GM12878 (cell line): ENCODE measurements around the gene TNRC6B. TPM values are rescaled to one million over a fixed set of nuclear protein-coding genes. Genes with fewer than 3 reads are reported as not detected.

ENCODE experiments used
- ATAC-seq: fragments of 200-7000 bp; cut with Tn5 transposase; 3 replicates; pipeline ENCODE4 v1.9.1; 2020; ENCODE audit warnings: mild to moderate bottlenecking, moderate library complexity
- BruUV-seq: library from RNA; stranded (reverse); fragments of 400-500 nt; replicated peaks from 2 replicates; lab custom pipeline; 2021; lab: Mats Ljungman, UMichigan
- CTCF ChIA-PET: fragments of 300-600 bp; sonication (Branson Sonifier 250); formaldehyde crosslinking; extraction: SDS; loops from one replicate; lab custom pipeline; 2021; ENCODE audit warnings: inconsistent platforms; lab: Yijun Ruan, JAX
- POLR2A ChIA-PET: fragments of 350-600 bp; formaldehyde crosslinking; extraction: SDS; loops from one replicate; lab custom pipeline; 2021; ENCODE audit warnings: inconsistent platforms; lab: Charles Lee
- RAD21 ChIA-PET: fragments of 300-600 bp; sonication (Branson Sonifier 250); formaldehyde crosslinking; loops from one replicate; lab custom pipeline; 2023; ENCODE audit warnings: antibody characterized with exemption; ENCODE audit not compliant: unreplicated experiment; lab: Charles Lee
- SMC1A ChIA-PET: fragments of 300-600 bp; sonication (Branson Sonifier 250); formaldehyde crosslinking; loops from one replicate; lab custom pipeline; 2023; ENCODE audit not compliant: unreplicated experiment, uncharacterized antibody; lab: Charles Lee
- DNase-seq: peaks from one replicate; pipeline ENCODE4 v3.0.0-alpha.2; 2011; ENCODE audit warnings: low read depth, low spot score
- FAIRE-seq: peaks from 3 replicates; lab custom pipeline; 2011; peaks lifted over from hg19 to GRCh38; lab: Jason Lieb, UNC
- H2AFZ ChIP-seq: 2 replicates; pipeline ENCODE4 v1.6.0; 2011; ENCODE audit warnings: low read depth, low read length, control low read depth; ENCODE audit not compliant: control insufficient read depth
- H3K27ac ChIP-seq: 2 replicates; pipeline ENCODE4 v1.5.1; 2011; ENCODE audit warnings: control low read depth; ENCODE audit not compliant: control insufficient read depth, insufficient read depth
- H3K27me3 ChIP-seq, 2 experiments: replicated peaks in 1 of 2; 2 replicates each; pipeline versions ENCODE4 v1.6.0 to v1.6.1; 2011; ENCODE audit warnings: low read length in 1 of 2; ENCODE audit not compliant: control insufficient read depth in 2 of 2, insufficient read depth in 2 of 2
- H3K36me3 ChIP-seq, 2 experiments: 2 replicates each; pipeline ENCODE4 v1.5.1; 2011; ENCODE audit warnings: low read length in 1 of 2; ENCODE audit not compliant: control insufficient read depth in 2 of 2, insufficient read depth in 2 of 2
- H3K4me1 ChIP-seq: 2 replicates; pipeline ENCODE4 v1.6.1; 2011; ENCODE audit warnings: mild to moderate bottlenecking, low read length, moderate library complexity, mixed read lengths; ENCODE audit not compliant: control insufficient read depth, insufficient read depth
- H3K4me2 ChIP-seq: 2 replicates; pipeline ENCODE4 v1.6.0; 2011; ENCODE audit warnings: control low read depth; ENCODE audit not compliant: control insufficient read depth, insufficient read depth
- H3K4me3 ChIP-seq: fragments of 200-600 bp; sonication (generic); 2 replicates; pipeline ENCODE4 v1.5.1; 2016
- H3K79me2 ChIP-seq: 2 replicates; pipeline ENCODE4 v1.6.0; 2011; ENCODE audit warnings: low read length; ENCODE audit not compliant: control insufficient read depth, insufficient read depth
- H3K9ac ChIP-seq: 2 replicates; pipeline ENCODE4 v1.8.0; 2011; ENCODE audit warnings: low read length, control low read depth, mixed read lengths; ENCODE audit not compliant: control insufficient read depth, insufficient read depth
- H3K9me3 ChIP-seq: replicated peaks from 3 replicates; pipeline ENCODE4 v1.5.1; 2011; ENCODE audit warnings: mild to moderate bottlenecking, low read length; ENCODE audit not compliant: control insufficient read depth, insufficient read depth
- H4K20me1 ChIP-seq: 2 replicates; pipeline ENCODE4 v1.6.0; 2011; ENCODE audit not compliant: control insufficient read depth, insufficient read depth
- ATF3 ChIP-seq: IDR thresholded peaks from 2 replicates; pipeline ENCODE4 v1.6.1; 2011; ENCODE audit warnings: low read depth, mild to moderate bottlenecking, low read length, moderate library complexity, borderline replicate concordance; ENCODE audit errors: extremely low read depth
- IKZF1 ChIP-seq: fragments of 450-650 bp; conservative IDR thresholded peaks from 2 replicates; pipeline ENCODE4 v1.6.1; 2017; ENCODE audit warnings: antibody characterized with exemption, mild to moderate bottlenecking
- KAT2A ChIP-seq: conservative IDR thresholded peaks from 2 replicates; pipeline ENCODE4 v1.6.1; 2011; ENCODE audit warnings: low read depth, low read length; ENCODE audit not compliant: control insufficient read depth
- PAX8 ChIP-seq: fragments of 450-650 bp; IDR thresholded peaks from 2 replicates; pipeline ENCODE4 v1.6.1; 2017; ENCODE audit warnings: mild to moderate bottlenecking, moderate library complexity
- PML ChIP-seq: IDR thresholded peaks from 2 replicates; pipeline ENCODE4 v1.6.1; 2012; ENCODE audit warnings: low read length, inconsistent platforms
- SMAD1 ChIP-seq: fragments of 450-650 bp; IDR thresholded peaks from 2 replicates; pipeline ENCODE4 v1.6.1; 2018; ENCODE audit warnings: mild to moderate bottlenecking, low read depth; ENCODE audit not compliant: partially characterized antibody
- SREBF2 ChIP-seq: IDR thresholded peaks from 2 replicates; pipeline ENCODE4 v1.6.1; 2012; ENCODE audit warnings: mild to moderate bottlenecking, low read length
- WGBS: methylation state at CpG from one replicate; pipeline ENCODE4 v1.1.6; 2016; ENCODE audit warnings: low lambda C conversion rate; ENCODE audit not compliant: insufficient replicate concordance, insufficient coverage; ENCODE audit errors: missing lambda C conversion rate; 5-methylcytosine and 5-hydroxymethylcytosine counted together
- in situ Hi-C: fragments of 300-500 bp; cut with MboI; formaldehyde crosslinking; loops from 9 replicates; pipeline ENCODE4 v1.14.3; 2018; ENCODE audit warnings: mixed read lengths
- intact Hi-C: fragments of 100-400 bp; cut with micrococcal nuclease; formaldehyde crosslinking; loops from one replicate; pipeline ENCODE4 v1.14.2; 2022; ENCODE audit not compliant: unreplicated experiment
- polyA plus RNA-seq, 11 experiments: library from polyadenylated mRNA; depleted of rRNA in 4 of 11; unstranded in 6 of 11; stranded (reverse) in 5 of 11; fragments of >200 nt; fragmentation: Nextera tagmentation in 4 of 11; fragmentation: Illumina TruSeq in 1 of 11; extraction: Ambion mirVana in 4 of 11; extraction: Trizol in 1 of 11; gene quantifications; 1 replicate in 1 of 11; 2 replicates in 10 of 11; pipeline versions ENCODE4 v1.2.1 to v1.2.3, GENCODE V29; 2011 to 2016; ENCODE audit warnings: inconsistent platforms in 2 of 11, missing spikeins in 2 of 11, low read depth in 1 of 11
- total RNA-seq, 4 experiments: library from RNA; depleted of rRNA in 3 of 4; stranded (reverse); fragments of >200 nt in 3 of 4; fragmentation: Illumina TruSeq in 1 of 4; extraction: Trizol in 1 of 4; gene quantifications; 2 replicates each; pipeline versions ENCODE4 v1.2.1 to v1.2.3, GENCODE V29; 2013 to 2021

The TNRC6B gene
- total and polyA plus RNA-seq, 10 of the 15 experiments (the other 5 are each of a cell fraction or from before 2014, with no cell fraction given) = 3.6 to 32.8 (median 16.4) TPM

GRCh38 chr22:40273319-40273718, 95.6 kb downstream of the TNRC6B start:
- Histone ChIP-seq H3K27me3 (no peaks in the 10 kb centered on the region), H3K9me3 (no peaks in the 10 kb centered on the region), H3K9ac (no peak overlapping the region), H3K79me2 (no peaks in the 10 kb centered on the region), H3K4me2 (no peak overlapping the region), H3K27ac (no peak overlapping the region), H2AFZ (no peak overlapping the region), H3K4me1 (peaks cover 8% of the 10 kb centered on the region), H4K20me1 (no peaks in the 10 kb centered on the region)
- no TSS peak for BruUV-seq
- CTCF ChIA-PET = no interaction called here
- intact Hi-C loops = no loop called here
- no peak for ATAC-seq
- SMC1A ChIA-PET = interaction anchor here (0.7 to 5.1 kb wide), 3 partner anchors 15 to 74 kb away, joined by 3 to 19 read pairs (median 3); partner anchors contain the start of gene ADSL
- in situ Hi-C loops = no loop called here
- POLR2A ChIA-PET = no interaction called here
- RAD21 ChIA-PET = no interaction called here
- WGBS = 92% methylated on average over 6 of the region's 6 CpGs
- no peak for DNase-seq
- no peak for TF ChIP-seq PML
- no peak for TF ChIP-seq PAX8
- TF ChIP-seq SMAD1 = no peak
- no peak for TF ChIP-seq SREBF2
- TF ChIP-seq KAT2A = no peak
- TF ChIP-seq IKZF1 = no peak
- no peak for TF ChIP-seq ATF3
- TF ChIP-seq, all 136 proteins: peak for 0
- no peak for FAIRE-seq
- Histone ChIP-seq H3K4me3 (no peak overlapping the region), H3K36me3 (peaks cover 4 to 11% of the 10 kb centered on the region in 2 experiments; a peak in 3 of 4 replicates)
